ENCODE results near the gene FHIT.

The FHIT gene

GRCh38 chr3:60501314-60501713 lies 749.9 kb downstream of the FHIT start:
- DNase-seq (ENCODE audit: low read depth in 2 of 2): no peak

GRCh38 chr3:60497902-60498301 lies 753.4 kb downstream of the FHIT start:
- DNase-seq (ENCODE audit: low read depth in 2 of 2): no peak

GRCh38 chr3:60490992-60491391 lies 760.3 kb downstream of the FHIT start:
- no peak for DNase-seq (ENCODE audit: low read depth in 2 of 2)

GRCh38 chr3:60475096-60475495 lies 776.2 kb downstream of the FHIT start:
- no peak for DNase-seq (ENCODE audit: low read depth in 2 of 2)

- DNase-seq (ENCODE audit: low read depth in 2 of 2): no peak
These were observed 781.8 kb downstream of the FHIT start for GRCh38 chr3:60469481-60469880.

- DNase-seq (ENCODE audit: low read depth in 2 of 2): no peak
These were observed 787.6 kb downstream of the FHIT start for GRCh38 chr3:60463685-60464084.

- no peak for DNase-seq (ENCODE audit: low read depth in 2 of 2)
These were observed 790.0 kb downstream of the FHIT start for GRCh38 chr3:60461267-60461666.

- DNase-seq (ENCODE audit: low read depth in 2 of 2): no peak
These were observed 795.1 kb downstream of the FHIT start for GRCh38 chr3:60456180-60456579.

GRCh38 chr3:60453326-60453725 lies 797.9 kb downstream of the FHIT start:
- no peak for DNase-seq (ENCODE audit: low read depth in 2 of 2)

GRCh38 chr3:60448696-60449095 lies 802.6 kb downstream of the FHIT start:
- DNase-seq (ENCODE audit: low read depth in 2 of 2): no peak

- DNase-seq (ENCODE audit: low read depth in 2 of 2): no peak
These were observed 805.8 kb downstream of the FHIT start for GRCh38 chr3:60445446-60445845.

GRCh38 chr3:60444898-60445437 lies 806.3 kb downstream of the FHIT start:
- no peak for DNase-seq (ENCODE audit: low read depth in 2 of 2)

GRCh38 chr3:60440869-60441268 lies 810.4 kb downstream of the FHIT start:
- no peak for DNase-seq (ENCODE audit: low read depth in 2 of 2)

- DNase-seq (ENCODE audit: low read depth in 2 of 2): no peak
These were observed 815.2 kb downstream of the FHIT start for GRCh38 chr3:60435941-60436650.

- DNase-seq (ENCODE audit: low read depth in 2 of 2): no peak
These were observed 816.3 kb downstream of the FHIT start for GRCh38 chr3:60434950-60435349.

- DNase-seq (ENCODE audit: low read depth in 2 of 2): no peak
These were observed 816.9 kb downstream of the FHIT start for GRCh38 chr3:60434323-60434722.

- no peak for DNase-seq (ENCODE audit: low read depth in 2 of 2)
These were observed 819.7 kb downstream of the FHIT start for GRCh38 chr3:60431599-60431958.

- no peak for DNase-seq (ENCODE audit: low read depth in 2 of 2)
These were observed 821.0 kb downstream of the FHIT start for GRCh38 chr3:60430205-60430604.

- DNase-seq (ENCODE audit: low read depth in 2 of 2): no peak
These were observed 824.1 kb downstream of the FHIT start for GRCh38 chr3:60427109-60427508.

- no peak for DNase-seq (ENCODE audit: low read depth in 2 of 2)
These were observed 826.3 kb downstream of the FHIT start for GRCh38 chr3:60424942-60425341.

- DNase-seq (ENCODE audit: low read depth in 2 of 2): no peak
These were observed 827.2 kb downstream of the FHIT start for GRCh38 chr3:60424034-60424433.

- DNase-seq (ENCODE audit: low read depth in 2 of 2): no peak
These were observed 827.7 kb downstream of the FHIT start for GRCh38 chr3:60423556-60423955.

- DNase-seq (ENCODE audit: low read depth in 2 of 2): no peak
These were observed 829.4 kb downstream of the FHIT start for GRCh38 chr3:60421749-60422446.

Data from fibroblast of skin of left biceps (primary cell).